ENCODE results near the gene CHD3. TPM values are rescaled to one million over a fixed set of nuclear protein-coding genes. Genes with fewer than 3 reads are reported as not detected.
"Not testable (repeated sequence)": the region's sequence is repeated elsewhere in the genome, so short reads cannot be mapped to it uniquely, and the experiment has no call there.

The CHD3 gene
- polyA plus RNA-seq, 10 donors = 57.4 to 113 (median 80.2) TPM

- not testable (repeated sequence) for DNase-seq
These were observed 24.2 kb upstream of the CHD3 start for GRCh38 chr17:7864384-7864783.

DNA sequence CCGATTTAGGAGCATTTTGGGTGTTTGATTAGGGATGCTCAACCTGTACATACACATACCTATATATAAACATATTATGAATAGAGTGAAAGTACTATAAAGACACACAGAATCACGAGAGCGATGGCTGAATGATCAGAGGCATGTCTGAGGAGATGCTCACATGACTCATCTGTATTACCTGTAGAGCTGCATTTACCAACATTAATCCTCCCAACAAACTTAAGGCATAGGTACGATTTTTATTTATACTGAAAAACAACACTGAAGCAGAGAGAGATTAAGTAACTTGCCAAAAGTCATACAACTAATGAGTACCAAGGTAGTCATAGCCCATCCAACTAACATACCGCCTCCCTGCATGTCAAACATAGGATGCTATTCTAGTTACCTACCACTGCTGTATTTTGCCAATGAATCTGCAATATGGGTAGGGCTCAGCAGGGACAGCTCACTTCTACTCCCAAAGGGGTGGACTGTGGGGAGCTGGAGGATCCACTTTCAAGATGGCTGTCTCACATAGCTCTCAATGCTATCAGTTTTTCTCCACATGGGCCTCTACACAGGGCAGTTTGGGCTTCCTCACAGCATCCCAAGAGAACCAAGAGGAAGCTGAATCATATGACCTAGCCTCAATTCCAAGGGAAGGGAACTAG lies 23.5 kb upstream of the CHD3 start:
- DNase-seq = no peak

DNA sequence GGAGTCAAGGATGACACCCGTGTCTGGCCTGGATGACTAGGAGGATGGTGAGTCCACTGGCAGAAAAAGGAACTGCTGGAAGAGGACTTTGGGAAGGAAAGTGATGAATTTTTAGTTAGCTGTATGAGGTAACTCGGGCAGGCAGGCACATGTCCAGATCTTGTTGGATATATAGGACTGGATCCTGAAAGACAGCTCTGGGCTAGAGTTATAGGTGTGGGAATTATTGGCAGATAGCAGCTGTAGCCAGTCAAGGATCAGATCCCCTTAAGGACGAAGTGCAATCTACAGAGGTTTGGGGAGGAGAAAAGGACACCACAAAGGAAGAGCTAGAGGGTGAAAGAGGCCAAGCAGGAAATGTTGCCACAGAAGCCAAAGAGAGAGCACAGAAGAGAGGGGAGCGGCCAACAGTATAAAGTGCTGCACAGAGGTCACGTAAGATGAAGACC lies 20.7 kb upstream of the CHD3 start:
- no peak for DNase-seq

DNA sequence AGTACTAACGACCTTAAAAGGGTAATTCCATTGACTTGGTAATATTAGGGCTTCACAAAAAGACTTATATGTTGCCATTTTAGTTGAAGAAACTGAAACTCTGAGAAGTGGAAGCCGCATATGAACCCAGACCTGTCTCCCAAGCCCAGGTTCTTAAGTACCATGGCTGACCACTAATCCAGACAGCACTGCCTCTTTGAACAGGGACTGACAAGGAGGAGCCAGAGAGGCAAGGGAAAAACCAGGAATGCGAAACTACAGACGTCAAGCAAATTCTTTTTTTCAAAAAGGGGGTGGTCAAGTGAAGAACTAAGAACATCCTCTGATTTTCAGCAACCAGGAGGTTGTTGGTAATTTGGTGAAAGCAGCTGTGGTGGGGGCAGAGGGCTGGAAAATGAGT lies 15.5 kb upstream of the CHD3 start:
- DNase-seq = no peak

DNA sequence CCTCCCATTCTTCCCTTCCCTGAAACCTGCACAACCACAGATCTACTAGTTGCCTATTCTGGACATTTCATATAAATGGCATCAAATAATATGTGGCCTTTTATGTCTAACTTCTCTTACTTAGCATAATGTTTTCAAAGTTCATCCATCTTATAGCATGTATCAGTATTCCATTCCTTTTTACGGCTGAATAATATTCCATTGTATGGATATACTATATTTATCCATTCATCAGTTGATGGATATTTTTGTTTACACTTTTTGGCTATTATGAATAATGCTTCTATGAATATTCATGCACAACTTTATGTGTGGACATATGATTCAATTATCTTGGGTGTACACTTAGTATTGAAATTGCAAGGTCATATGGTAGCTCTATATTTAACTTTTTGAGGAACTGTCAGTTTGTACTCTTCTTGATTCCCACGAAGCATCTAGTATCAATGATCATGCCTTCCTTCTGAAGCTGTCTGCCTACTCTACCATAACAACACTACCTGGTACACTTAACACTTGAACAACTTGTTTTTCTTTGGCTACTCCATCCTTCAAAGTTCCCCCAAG lies 12.7 kb upstream of the CHD3 start:
- DNase-seq = no peak

GRCh38 chr17:7878234-7878633 lies 10.4 kb upstream of the CHD3 start:
- no peak for DNase-seq

DNA sequence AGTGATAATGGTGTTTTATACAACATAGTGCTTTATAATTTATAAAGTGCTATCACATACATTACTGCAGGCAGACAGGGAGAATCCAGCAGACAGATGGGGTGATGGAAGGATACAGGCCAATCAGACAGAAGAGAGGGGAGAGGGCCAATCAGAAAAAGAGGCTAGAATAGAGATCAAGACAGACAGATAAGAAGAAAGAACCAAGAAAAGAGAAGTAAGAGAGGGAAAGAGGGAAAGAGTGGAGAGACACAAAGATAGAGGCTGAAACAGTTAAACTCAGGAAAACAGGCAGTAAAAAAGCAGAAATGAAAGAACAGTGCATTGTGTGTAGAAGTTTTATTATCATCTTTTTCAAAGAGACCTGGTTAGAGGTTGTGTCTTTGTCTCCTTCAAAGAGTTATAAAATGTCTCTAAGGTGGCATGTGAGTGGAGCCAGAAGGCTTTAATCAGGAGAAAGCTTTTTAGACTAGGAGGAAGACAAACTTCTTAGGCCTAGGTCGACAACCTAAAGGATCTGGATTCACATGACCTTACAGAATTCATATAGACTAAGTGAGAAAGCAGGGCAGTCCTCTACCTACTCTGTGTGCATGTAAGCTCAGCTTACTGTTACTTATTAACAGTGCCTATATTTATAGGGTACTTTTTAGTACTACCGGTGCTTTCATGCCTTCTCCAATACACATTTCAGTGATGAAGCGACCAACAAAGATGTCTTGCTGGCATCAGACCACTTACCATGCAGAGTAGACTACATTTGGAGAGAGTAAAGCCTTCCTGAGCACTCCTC lies 8.3 kb upstream of the CHD3 start:
- no peak for DNase-seq

DNA sequence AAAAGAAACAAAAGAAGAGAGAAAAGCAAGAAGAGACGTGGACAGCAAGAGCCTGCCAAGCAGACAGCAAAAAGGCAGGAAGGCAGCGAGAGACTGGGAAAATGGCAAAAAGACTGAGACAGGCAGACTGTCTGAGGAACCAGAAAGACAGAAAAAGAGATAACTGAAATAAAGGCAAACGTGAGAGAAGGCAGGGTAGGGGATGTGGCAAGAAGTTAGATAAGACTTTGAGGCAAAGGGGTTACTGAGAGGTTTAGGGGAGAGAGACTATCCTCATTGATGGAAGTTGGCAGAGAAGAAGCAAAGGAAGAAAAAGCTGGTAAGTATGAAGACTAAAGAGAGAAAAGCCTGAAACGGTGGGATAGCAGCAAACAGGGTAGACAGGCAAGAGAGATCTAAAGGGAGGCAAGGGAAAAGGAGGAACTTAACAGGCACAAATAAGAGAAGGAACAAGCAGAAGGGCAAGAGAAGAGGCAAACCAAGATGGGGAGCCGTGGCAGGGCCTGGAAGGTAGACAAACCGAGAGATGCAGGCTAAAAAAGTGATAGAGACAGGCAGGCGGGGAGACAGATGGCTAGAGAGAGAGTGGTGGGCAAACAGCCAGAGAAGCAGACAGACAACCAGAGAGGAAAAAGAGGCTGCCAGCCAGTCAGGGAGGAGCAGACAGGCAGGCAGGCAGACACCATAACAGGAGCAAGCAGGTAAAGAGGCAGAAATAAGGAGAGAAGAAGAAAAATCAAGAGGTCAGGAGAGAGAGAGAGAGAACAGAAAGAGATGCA lies 7.1 kb upstream of the CHD3 start:
- peak in 1 of 3 donors; percentile 40 for DNase-seq

DNA sequence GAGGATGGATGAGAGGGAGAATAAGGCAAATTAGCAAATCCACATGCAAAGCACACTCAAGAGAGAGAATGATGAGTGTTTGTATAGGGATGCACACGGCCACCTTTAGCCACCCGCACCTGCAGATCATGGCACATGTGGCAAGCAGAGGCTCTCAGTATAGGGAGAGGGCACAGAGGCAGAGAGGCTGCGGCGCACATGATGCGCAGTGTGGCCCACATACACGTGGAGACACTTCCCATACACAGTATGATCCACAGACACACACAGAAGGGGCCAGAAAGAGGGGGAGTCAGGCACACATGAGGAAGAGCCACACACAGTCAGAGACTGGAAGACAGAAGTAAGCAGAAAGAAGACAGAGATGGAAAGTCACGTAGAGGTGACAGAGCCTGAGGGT lies 6.5 kb upstream of the CHD3 start:
- DNase-seq = no peak

DNA sequence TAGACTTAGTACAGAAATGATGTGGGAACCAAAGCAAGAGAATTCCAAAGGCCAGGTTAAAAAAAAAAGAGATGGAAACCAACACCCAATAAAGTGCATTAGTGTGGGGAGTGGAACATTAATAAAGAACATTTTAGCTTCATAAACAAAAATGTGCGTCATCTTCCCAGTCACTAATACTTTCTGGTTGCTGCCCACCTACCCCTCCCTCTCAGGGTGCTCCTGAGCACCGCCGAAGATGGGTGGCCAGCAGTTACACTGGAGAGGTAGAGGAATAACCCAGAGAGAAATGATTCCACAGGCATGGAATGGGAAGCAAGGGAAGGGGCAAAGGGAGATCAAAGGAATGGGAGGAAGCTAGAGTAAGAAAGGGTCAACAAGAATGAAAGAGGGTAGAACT lies 6.0 kb upstream of the CHD3 start:
- no peak for DNase-seq

DNA sequence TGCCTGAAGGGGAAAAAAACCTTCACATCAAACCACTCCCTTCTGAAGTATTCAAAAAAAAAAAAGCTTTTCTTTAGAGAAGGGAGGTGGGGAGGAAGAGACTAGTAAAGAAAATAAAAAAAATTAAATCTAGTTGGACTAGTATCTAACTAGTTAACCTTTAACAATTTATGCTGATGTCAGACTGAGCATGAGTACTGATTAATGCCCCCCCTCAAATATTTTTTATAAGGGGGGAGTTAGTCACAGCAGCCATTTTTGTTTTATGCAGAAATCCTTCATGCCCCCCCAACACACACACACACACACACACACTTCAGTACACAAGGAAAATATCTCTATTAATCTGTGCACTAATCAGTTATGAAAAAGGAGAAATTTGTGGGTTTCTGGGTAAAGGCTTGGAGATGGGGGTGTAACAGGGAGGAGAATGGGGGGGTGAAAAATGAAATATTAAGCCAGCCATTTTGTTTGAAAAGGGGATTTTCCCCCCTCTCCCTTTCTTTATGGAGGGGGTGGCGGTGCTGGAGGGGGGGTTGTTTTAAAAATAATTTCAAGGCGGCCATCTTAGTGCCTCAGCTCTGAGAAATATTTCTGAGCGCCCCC lies 4.7 kb upstream of the CHD3 start:
- DNase-seq = peak; percentile 41 to 77 (median 46)

- DNase-seq = peak in 1 of 3 donors; percentile 59
These were observed 3.8 kb upstream of the CHD3 start for GRCh38 chr17:7884581-7885366.

DNA sequence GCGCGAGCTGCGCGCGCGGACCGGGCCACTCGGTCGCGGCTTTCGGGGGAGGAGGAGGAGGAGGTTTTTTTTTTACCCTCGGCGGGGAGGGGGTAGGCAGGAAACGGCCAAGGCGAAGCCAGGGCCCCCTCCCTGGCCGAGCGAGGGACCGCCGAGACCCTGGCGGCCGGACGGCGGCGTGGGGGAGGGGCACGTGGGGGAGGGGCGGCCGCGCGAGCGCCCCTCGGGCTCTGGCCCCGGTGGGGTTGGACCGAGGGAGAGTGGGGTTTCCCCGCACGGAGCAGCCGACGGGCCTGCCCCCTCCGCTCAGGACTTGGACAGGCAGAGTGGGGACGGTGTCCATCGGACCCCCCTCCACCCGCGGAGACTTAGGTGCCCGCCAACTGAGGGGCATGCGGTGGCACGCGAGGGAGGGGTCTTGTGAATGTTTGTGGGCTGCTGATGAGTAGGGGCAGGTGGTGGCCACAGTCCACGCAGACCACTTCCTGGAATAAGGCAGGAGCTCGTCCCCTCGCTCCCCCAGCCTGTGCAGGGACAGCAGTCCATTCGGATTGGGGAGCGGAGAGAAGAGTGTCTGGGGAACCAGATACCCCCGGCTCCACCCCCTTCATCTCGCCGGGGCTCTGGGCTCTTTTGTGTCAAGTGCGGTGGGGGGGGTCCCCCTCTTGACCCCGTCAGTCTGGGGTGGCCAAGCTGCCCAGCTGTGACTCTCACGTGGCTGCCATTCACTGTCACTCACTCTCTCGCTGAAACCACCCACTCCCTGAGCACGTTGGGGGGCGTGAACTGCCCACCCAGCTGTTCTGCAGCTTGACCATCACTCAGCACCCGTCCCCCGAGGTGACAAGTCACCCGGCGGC lies 3.0 kb upstream of the CHD3 start:
- peak; percentile 53 to 84 (median 60) for DNase-seq

DNA sequence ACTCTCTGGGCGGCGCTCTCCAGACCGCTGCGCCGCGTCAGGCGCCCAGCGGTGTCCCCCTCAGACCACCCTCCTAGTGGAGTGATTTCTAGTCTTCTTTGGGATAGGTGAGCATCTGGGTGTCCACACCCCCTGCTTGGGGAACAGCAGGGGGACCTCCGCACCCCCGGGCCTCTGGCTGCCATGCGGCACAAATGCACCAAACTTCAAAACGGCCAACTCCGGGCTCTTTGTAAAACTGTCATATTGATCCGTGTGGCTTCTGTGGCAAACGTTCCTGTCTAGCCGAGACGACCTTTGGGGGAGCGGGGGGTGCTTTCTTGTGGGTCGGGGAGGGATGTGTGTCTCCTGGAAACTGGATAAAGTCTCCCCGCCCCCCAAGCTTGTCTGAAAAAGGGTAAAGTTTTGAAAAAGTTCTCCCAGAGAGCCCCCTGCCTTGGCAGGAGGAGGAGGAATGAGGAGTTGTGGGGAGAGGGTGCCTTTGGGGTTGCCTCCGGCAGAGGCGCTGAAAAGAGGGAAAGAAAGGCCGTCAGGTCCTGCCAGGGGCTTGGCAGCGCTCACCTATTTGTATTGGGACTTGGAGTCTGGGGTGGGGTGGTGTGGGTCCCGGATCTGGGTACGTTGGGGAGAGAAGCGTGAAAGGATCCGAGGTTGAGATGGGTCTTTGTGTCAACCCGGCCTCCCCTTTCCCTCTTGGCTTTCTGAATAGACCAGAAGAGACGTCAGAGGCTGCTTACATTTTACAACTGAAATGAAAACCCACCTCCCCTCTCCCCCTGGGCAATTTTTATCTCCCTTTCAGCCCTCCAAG lies 2.2 kb upstream of the CHD3 start:
- peak; percentile 34 to 83 (median 61) for DNase-seq

DNA sequence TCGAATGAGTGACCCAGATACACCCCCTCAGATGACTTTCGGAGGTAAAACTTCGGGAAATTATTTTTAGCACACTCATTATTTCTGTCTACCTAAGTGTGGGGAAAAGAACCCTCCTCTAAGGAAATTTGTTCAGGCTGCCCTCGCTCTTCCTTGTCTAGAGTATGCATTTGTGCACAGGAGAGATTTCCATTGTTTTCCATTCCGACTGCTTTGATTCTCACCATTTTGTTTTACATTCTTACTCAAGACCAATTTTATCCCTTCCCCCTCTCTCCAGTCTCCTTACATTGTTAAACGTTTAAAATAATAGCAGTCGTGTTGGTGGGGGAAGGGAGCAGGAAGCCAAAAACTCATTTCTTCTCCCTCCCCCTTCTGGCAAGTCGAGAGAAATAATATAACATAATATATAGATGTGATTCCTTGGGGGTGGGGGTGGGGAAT lies 1.5 kb upstream of the CHD3 start:
- no peak for DNase-seq

DNA sequence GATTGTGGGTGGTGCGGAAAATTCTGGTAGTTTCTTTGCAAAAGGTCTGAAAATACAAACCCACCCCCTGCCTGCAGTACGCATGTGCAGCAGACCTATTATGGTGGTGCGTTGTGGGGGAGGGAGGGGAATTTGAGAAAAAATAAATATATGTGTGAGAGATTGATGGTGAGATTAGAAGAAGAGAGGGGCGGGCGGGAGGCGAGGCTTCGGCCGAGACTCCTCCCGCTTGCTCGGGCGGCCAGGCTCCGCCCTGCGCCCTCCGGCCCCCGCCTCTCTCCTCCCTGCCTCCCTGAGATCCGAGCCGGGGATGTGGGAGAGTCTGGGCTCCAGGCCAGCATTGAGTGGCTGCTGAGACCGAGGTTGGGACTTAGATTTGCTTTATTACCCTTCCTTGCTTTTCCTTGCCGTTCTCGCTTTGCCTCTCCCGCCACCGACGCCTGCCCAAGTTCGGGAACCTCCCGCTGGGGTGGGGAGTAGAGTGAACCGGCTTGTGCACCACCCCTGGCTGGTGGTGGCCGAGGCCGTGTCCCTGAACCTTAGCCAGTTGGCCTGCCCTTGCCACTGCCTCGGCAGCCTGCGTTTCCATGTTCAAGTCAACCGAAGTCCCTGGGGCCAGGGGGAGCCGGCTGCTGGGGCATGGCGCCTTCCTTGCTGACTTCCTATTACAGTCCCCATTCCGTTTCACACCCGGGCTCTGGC lies 956 bp upstream of the CHD3 start:
- DNase-seq = peak; percentile 97 to 99 (median 98)

DNA sequence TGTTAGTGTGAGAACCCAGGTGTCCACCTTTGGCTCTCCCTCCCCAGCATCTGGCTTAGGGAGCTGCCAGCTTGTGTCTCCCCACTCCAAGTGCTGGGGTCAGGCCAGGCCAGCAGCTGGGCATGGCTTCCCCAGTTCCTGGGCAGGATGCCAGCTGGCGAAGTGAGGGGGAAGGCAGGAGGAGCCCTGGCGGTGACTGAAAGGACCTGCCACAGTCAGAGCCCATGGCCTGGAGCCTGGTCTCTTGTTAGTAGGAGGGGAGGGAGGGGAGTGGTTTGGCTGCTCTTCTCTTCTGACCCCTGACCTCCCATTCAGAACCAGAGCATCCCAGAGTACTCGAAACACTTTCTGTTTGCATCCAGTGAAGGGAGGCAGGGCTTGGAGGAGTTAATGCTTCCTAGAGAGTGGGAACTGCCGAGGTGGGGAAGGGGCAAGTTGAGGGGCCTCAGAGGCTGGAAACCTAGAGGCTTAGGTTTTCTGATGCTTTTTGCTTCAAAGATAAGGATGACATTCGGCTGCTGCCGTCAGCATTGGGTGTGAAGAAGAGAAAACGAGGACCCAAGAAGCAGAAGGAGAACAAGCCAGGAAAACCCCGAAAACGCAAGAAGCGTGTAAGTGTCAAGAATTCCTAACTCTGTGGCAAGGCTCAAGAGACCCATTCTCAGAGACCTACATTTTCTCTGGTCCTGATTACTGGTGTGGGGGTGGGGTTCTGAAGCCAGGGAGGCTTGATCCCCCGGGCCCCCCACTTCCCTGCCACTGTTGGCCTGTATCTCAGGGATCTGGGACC lies 772 bp downstream of the CHD3 start:
- DNase-seq = peak; percentile 92 to 94 (median 93)
